DMS153 treated with DMSO at 0.1 percent for 48 hours (cell line): ENCODE measurements around the gene NTN1.

ENCODE experiments used
- DNase-seq: peaks from one replicate; lab custom pipeline; 2025; ENCODE audit not compliant: unreplicated experiment; lab: John Stamatoyannopoulos, UW

The NTN1 gene

GRCh38 chr17:9035249-9035648, 13.9 kb downstream of the NTN1 start:
- DNase-seq, result no peak

GRCh38 chr17:9036336-9036735, 15.0 kb downstream of the NTN1 start:
- DNase-seq, result no peak

- DNase-seq, result no peak
Measured at GRCh38 chr17:9037736-9038135, 16.4 kb downstream of the NTN1 start.

- no peak for DNase-seq
Measured at GRCh38 chr17:9038380-9038779, 17.1 kb downstream of the NTN1 start.

GRCh38 chr17:9044772-9045463, 23.6 kb downstream of the NTN1 start:
- no peak for DNase-seq

GRCh38 chr17:9050801-9051401, 29.6 kb downstream of the NTN1 start:
- no peak for DNase-seq

- DNase-seq, result no peak
Measured at GRCh38 chr17:9051561-9051960, 30.3 kb downstream of the NTN1 start.

GRCh38 chr17:9052921-9053320, 31.6 kb downstream of the NTN1 start:
- DNase-seq, result no peak

GRCh38 chr17:9053406-9053805, 32.1 kb downstream of the NTN1 start:
- DNase-seq, result no peak

GRCh38 chr17:9054126-9054975, 33.0 kb downstream of the NTN1 start:
- DNase-seq, result no peak

GRCh38 chr17:9055281-9055680, 34.0 kb downstream of the NTN1 start:
- no peak for DNase-seq

- no peak for DNase-seq
Measured at GRCh38 chr17:9056566-9056965, 35.3 kb downstream of the NTN1 start.

- DNase-seq, result no peak
Measured at GRCh38 chr17:9057310-9057709, 36.0 kb downstream of the NTN1 start.

- DNase-seq, result no peak
Measured at GRCh38 chr17:9062399-9062902, 41.1 kb downstream of the NTN1 start.

GRCh38 chr17:9064311-9064834, 43.1 kb downstream of the NTN1 start:
- no peak for DNase-seq

- DNase-seq, result no peak
Measured at GRCh38 chr17:9071016-9071415, 49.7 kb downstream of the NTN1 start.

- no peak for DNase-seq
Measured at GRCh38 chr17:9071811-9072498, 50.6 kb downstream of the NTN1 start.

- DNase-seq, result no peak
Measured at GRCh38 chr17:9072696-9073339, 51.5 kb downstream of the NTN1 start.

- no peak for DNase-seq
Measured at GRCh38 chr17:9074131-9074530, 52.8 kb downstream of the NTN1 start.

GRCh38 chr17:9079461-9080103, 58.3 kb downstream of the NTN1 start:
- no peak for DNase-seq
